ENCODE results near the gene RAMP3. TPM values are rescaled to one million over a fixed set of nuclear protein-coding genes. Genes with fewer than 3 reads are reported as not detected.

RAMP3 gene
- total RNA-seq, 2 donors from 2014 or later, result 35.8 to 43.5 TPM

GRCh38 chr7:45221896-45222604, 64.5 kb downstream of the RAMP3 start:
- H3K27me3 ChIP-seq (replicated peaks; ENCODE audit: insufficient read depth), result no peaks in the 10 kb centered on the region
- H3K9me3 ChIP-seq, result no peaks in the 10 kb centered on the region
- H3K27ac ChIP-seq, result no peak overlapping the region
- no peak for TF ChIP-seq POLR2A (IDR thresholded peaks at IDR 0.05)
- no peak for TF ChIP-seq POLR2AphosphoS5 (IDR thresholded peaks at IDR 0.05)
- no peak for TF ChIP-seq CTCF (IDR thresholded peaks at IDR 0.05)
- WGBS, result 89% methylated on average over 7 of the region's 7 CpGs
- no peaks in the 10 kb centered on the region for H3K36me3 ChIP-seq
- H3K4me1 ChIP-seq (replicated peaks), result no peaks in the 10 kb centered on the region
- H3K4me3 ChIP-seq, result no peak overlapping the region
- no peak for DNase-seq (ENCODE audit: low spot score)
- intact Hi-C loops (cut with DNase I), result no loop called here

- intact Hi-C loops (cut with DNase I), result no loop called here
These were observed 65.5 kb downstream of the RAMP3 start for GRCh38 chr7:45223078-45223477.

GRCh38 chr7:45223728-45224630, 66.4 kb downstream of the RAMP3 start:
- 81% methylated on average over 13 of the region's 13 CpGs for WGBS
- peaks cover 14% of the 10 kb centered on the region for H3K27me3 ChIP-seq (replicated peaks; ENCODE audit: insufficient read depth)
- no peak for DNase-seq (ENCODE audit: low spot score)
- H3K4me1 ChIP-seq (replicated peaks), result no peaks in the 10 kb centered on the region
- intact Hi-C loops (cut with DNase I), result no loop called here
- H3K4me3 ChIP-seq, result no peak overlapping the region
- H3K36me3 ChIP-seq, result no peaks in the 10 kb centered on the region
- H3K27ac ChIP-seq, result no peak overlapping the region
- no peak for TF ChIP-seq POLR2A (IDR thresholded peaks at IDR 0.05)
- no peak for TF ChIP-seq POLR2AphosphoS5 (IDR thresholded peaks at IDR 0.05)
- TF ChIP-seq CTCF (IDR thresholded peaks at IDR 0.05), result no peak
- H3K9me3 ChIP-seq, result no peaks in the 10 kb centered on the region

More at GRCh38 chr7:45223078-45223477, 65.5 kb downstream of the RAMP3 start:
- Histone ChIP-seq H3K4me1 (replicated peaks) (no peaks in the 10 kb centered on the region), H3K9me3 (no peaks in the 10 kb centered on the region), H3K27ac (no peak overlapping the region), H3K27me3 (replicated peaks; ENCODE audit: insufficient read depth) (peaks cover 6% of the 10 kb centered on the region), H3K36me3 (no peaks in the 10 kb centered on the region), H3K4me3 (no peak overlapping the region)
- no peak for DNase-seq (ENCODE audit: low spot score)
- no peak for TF ChIP-seq POLR2AphosphoS5 (IDR thresholded peaks at IDR 0.05)

- no peaks in the 10 kb centered on the region for H3K36me3 ChIP-seq
- WGBS, result 13% methylated on average over 3 of the region's 3 CpGs
- DNase-seq (ENCODE audit: low spot score), result no peak
- no peaks in the 10 kb centered on the region for H3K9me3 ChIP-seq
- H3K4me3 ChIP-seq, result no peak overlapping the region
- no peaks in the 10 kb centered on the region for H3K4me1 ChIP-seq (replicated peaks)
- intact Hi-C loops (cut with DNase I), result no loop called here
- peaks cover 17% of the 10 kb centered on the region for H3K27me3 ChIP-seq (replicated peaks; ENCODE audit: insufficient read depth)
- TF ChIP-seq POLR2A (IDR thresholded peaks at IDR 0.05), result no peak
- no peak for TF ChIP-seq CTCF (IDR thresholded peaks at IDR 0.05)
- no peak for TF ChIP-seq POLR2AphosphoS5 (IDR thresholded peaks at IDR 0.05)
- H3K27ac ChIP-seq, result no peak overlapping the region
These were observed 67.2 kb downstream of the RAMP3 start for GRCh38 chr7:45224832-45225231.

GRCh38 chr7:45225311-45225947, 67.8 kb downstream of the RAMP3 start:
- Histone ChIP-seq H3K27me3 (replicated peaks; ENCODE audit: insufficient read depth) (peaks cover 17% of the 10 kb centered on the region), H3K4me1 (replicated peaks) (no peaks in the 10 kb centered on the region), H3K36me3 (no peaks in the 10 kb centered on the region), H3K4me3 (no peak overlapping the region), H3K27ac (no peak overlapping the region), H3K9me3 (no peaks in the 10 kb centered on the region)
- TF ChIP-seq POLR2A (IDR thresholded peaks at IDR 0.05) (no peak), POLR2AphosphoS5 (IDR thresholded peaks at IDR 0.05) (no peak), CTCF (IDR thresholded peaks at IDR 0.05) (no peak)
- intact Hi-C loops (cut with DNase I), result no loop called here
- 90% methylated on average over 9 of the region's 9 CpGs for WGBS
- no peak for DNase-seq (ENCODE audit: low spot score)

All from prostate gland (tissue), 2 donors.